GM18951 (cell line): ENCODE measurements around the gene NXPH2.

Experiments
- POLR2A ChIP-seq: IDR thresholded peaks from 4 replicates; pipeline ENCODE4 v1.6.1; 2011; ENCODE audit warnings: mild to moderate bottlenecking; ENCODE audit not compliant: insufficient read length, insufficient read depth; ENCODE audit errors: extremely low read depth
- in situ Hi-C: fragments of 300-500 bp; cut with MboI; formaldehyde crosslinking; loops from one replicate; pipeline ENCODE4 v1.12.0; 2022; ENCODE audit warnings: low sequenced_read_pairs, mixed read lengths, inconsistent platforms; ENCODE audit not compliant: unreplicated experiment

Gene NXPH2

GRCh38 chr2:138732651-138733050 is 47.5 kb downstream of the NXPH2 start:
- TF ChIP-seq POLR2A = no peak
- in situ Hi-C loops = no loop called here

GRCh38 chr2:138730497-138731030 is 49.6 kb downstream of the NXPH2 start:
- TF ChIP-seq POLR2A = no peak
- in situ Hi-C loops = no loop called here

GRCh38 chr2:138727956-138728355 is 52.2 kb downstream of the NXPH2 start:
- no peak for TF ChIP-seq POLR2A
- in situ Hi-C loops = no loop called here

GRCh38 chr2:138726681-138727080 is 53.5 kb downstream of the NXPH2 start:
- in situ Hi-C loops = no loop called here
- no peak for TF ChIP-seq POLR2A

- in situ Hi-C loops = no loop called here
- TF ChIP-seq POLR2A = no peak
Measured at GRCh38 chr2:138724729-138725459, 55.3 kb downstream of the NXPH2 start.

- in situ Hi-C loops = no loop called here
- no peak for TF ChIP-seq POLR2A
Measured at GRCh38 chr2:138724327-138724726, 55.9 kb downstream of the NXPH2 start.

- in situ Hi-C loops = no loop called here
- TF ChIP-seq POLR2A = no peak
Measured at GRCh38 chr2:138723196-138723987, 56.8 kb downstream of the NXPH2 start.

GRCh38 chr2:138722316-138722715 is 57.9 kb downstream of the NXPH2 start:
- in situ Hi-C loops = no loop called here
- TF ChIP-seq POLR2A = no peak

- in situ Hi-C loops = no loop called here
- TF ChIP-seq POLR2A = no peak
Measured at GRCh38 chr2:138720035-138720838, 60.0 kb downstream of the NXPH2 start.

GRCh38 chr2:138718405-138718804 is 61.8 kb downstream of the NXPH2 start:
- in situ Hi-C loops = no loop called here
- TF ChIP-seq POLR2A = no peak

GRCh38 chr2:138716183-138716582 is 64.0 kb downstream of the NXPH2 start:
- in situ Hi-C loops = no loop called here
- no peak for TF ChIP-seq POLR2A

GRCh38 chr2:138713504-138713903 is 66.7 kb downstream of the NXPH2 start:
- TF ChIP-seq POLR2A = no peak
- in situ Hi-C loops = no loop called here

- in situ Hi-C loops = no loop called here
- no peak for TF ChIP-seq POLR2A
Measured at GRCh38 chr2:138713069-138713496, 67.1 kb downstream of the NXPH2 start.

GRCh38 chr2:138712212-138712979 is 67.8 kb downstream of the NXPH2 start:
- no peak for TF ChIP-seq POLR2A
- in situ Hi-C loops = no loop called here
